GM15510 (cell line): ENCODE data around the gene RETREG3.
A peak's percentile ranks its signal among the peaks of the same experiment; 100 is the strongest.

ENCODE experiments used
- POLR2A ChIP-seq: IDR thresholded peaks from 3 replicates; pipeline ENCODE4 v1.6.1; 2011; ENCODE audit warnings: borderline replicate concordance; ENCODE audit not compliant: insufficient read length; ENCODE audit errors: extremely low read depth

Gene RETREG3

GRCh38 chr17:42579794-42580551, 29.2 kb downstream of the RETREG3 start:
- no peak for TF ChIP-seq POLR2A

GRCh38 chr17:42578282-42578869, 30.8 kb downstream of the RETREG3 start:
- no peak for TF ChIP-seq POLR2A

GRCh38 chr17:42577532-42578281, 31.5 kb downstream of the RETREG3 start, which contains the start of gene PSMC3IP:
Gene PSMC3IP (minus strand): TSS chr17:42577729. CDS start chr17:42577686, 43 bp downstream.
- TF ChIP-seq POLR2A, result peak; percentile 73

- TF ChIP-seq POLR2A, result no peak
Observed at GRCh38 chr17:42577140-42577531, 32.0 kb downstream of the RETREG3 start.

- TF ChIP-seq POLR2A, result no peak
Observed at GRCh38 chr17:42574463-42574862, 34.7 kb downstream of the RETREG3 start.

GRCh38 chr17:42573095-42573494, 36.1 kb downstream of the RETREG3 start:
- TF ChIP-seq POLR2A, result no peak

GRCh38 chr17:42571435-42572225, 37.5 kb downstream of the RETREG3 start:
- no peak for TF ChIP-seq POLR2A

- no peak for TF ChIP-seq POLR2A
Observed at GRCh38 chr17:42568341-42569111, 40.6 kb downstream of the RETREG3 start.

GRCh38 chr17:42566883-42567573, 42.1 kb downstream of the RETREG3 start, which contains the start of gene MLX:
Gene MLX (plus strand): TSS chr17:42567100. CDS start chr17:42567125, 25 bp downstream.
- TF ChIP-seq POLR2A, result peak; percentile 74

- TF ChIP-seq POLR2A, result no peak
Observed at GRCh38 chr17:42566215-42566882, 42.8 kb downstream of the RETREG3 start.

- no peak for TF ChIP-seq POLR2A
Observed at GRCh38 chr17:42565523-42566214, 43.5 kb downstream of the RETREG3 start.
